ENCODE data around the gene FLVCR2. TPM values are rescaled to one million over a fixed set of nuclear protein-coding genes. Genes with fewer than 3 reads are reported as not detected.

Gene FLVCR2
- total RNA-seq, 1 donor from 2014 or later: 3.2 TPM

GRCh38 chr14:75535164-75535898 lies 43.1 kb upstream of the FLVCR2 start:
- peak overlapping the region; percentile 66 for H3K27ac ChIP-seq (replicated peaks)
- intact Hi-C loops (cut with micrococcal nuclease): no loop called here
- H3K4me1 ChIP-seq: peaks cover 5% of the 10 kb centered on the region
- TF ChIP-seq CTCF (IDR thresholded peaks at IDR 0.05; ENCODE audit: borderline replicate concordance): no peak
- H3K27me3 ChIP-seq (ENCODE audit: low read depth): no peaks in the 10 kb centered on the region
- DNase-seq: no peak
- H3K9me3 ChIP-seq (replicated peaks): no peaks in the 10 kb centered on the region
- H3K4me3 ChIP-seq: no peak overlapping the region
- H3K36me3 ChIP-seq: no peaks in the 10 kb centered on the region

GRCh38 chr14:75537071-75537470 lies 41.3 kb upstream of the FLVCR2 start:
- TF ChIP-seq CTCF (IDR thresholded peaks at IDR 0.05; ENCODE audit: borderline replicate concordance): no peak
- H3K4me3 ChIP-seq: no peak overlapping the region
- no peaks in the 10 kb centered on the region for H3K27me3 ChIP-seq (ENCODE audit: low read depth)
- no peaks in the 10 kb centered on the region for H3K4me1 ChIP-seq
- no peaks in the 10 kb centered on the region for H3K9me3 ChIP-seq (replicated peaks)
- no peak for DNase-seq
- H3K27ac ChIP-seq (replicated peaks): no peak overlapping the region
- no peaks in the 10 kb centered on the region for H3K36me3 ChIP-seq
- intact Hi-C loops (cut with micrococcal nuclease): no loop called here

GRCh38 chr14:75539162-75539560 lies 39.3 kb upstream of the FLVCR2 start:
- no peaks in the 10 kb centered on the region for H3K4me1 ChIP-seq
- no peak overlapping the region for H3K27ac ChIP-seq (replicated peaks)
- intact Hi-C loops (cut with micrococcal nuclease): no loop called here
- DNase-seq: no peak
- no peaks in the 10 kb centered on the region for H3K36me3 ChIP-seq
- no peak overlapping the region for H3K4me3 ChIP-seq
- TF ChIP-seq CTCF (IDR thresholded peaks at IDR 0.05; ENCODE audit: borderline replicate concordance): no peak
- H3K9me3 ChIP-seq (replicated peaks): no peaks in the 10 kb centered on the region
- H3K27me3 ChIP-seq (ENCODE audit: low read depth): peaks cover 16% of the 10 kb centered on the region

- DNase-seq: no peak
- no peaks in the 10 kb centered on the region for H3K4me1 ChIP-seq
- no peak overlapping the region for H3K27ac ChIP-seq (replicated peaks)
- no peaks in the 10 kb centered on the region for H3K9me3 ChIP-seq (replicated peaks)
- intact Hi-C loops (cut with micrococcal nuclease): no loop called here
- H3K27me3 ChIP-seq (ENCODE audit: low read depth): peaks cover 17% of the 10 kb centered on the region
- no peaks in the 10 kb centered on the region for H3K36me3 ChIP-seq
- no peak overlapping the region for H3K4me3 ChIP-seq
- no peak for TF ChIP-seq CTCF (IDR thresholded peaks at IDR 0.05; ENCODE audit: borderline replicate concordance)
These were observed 38.6 kb upstream of the FLVCR2 start for GRCh38 chr14:75539561-75540478.

GRCh38 chr14:75540479-75540851 lies 38.0 kb upstream of the FLVCR2 start:
- TF ChIP-seq CTCF (IDR thresholded peaks at IDR 0.05; ENCODE audit: borderline replicate concordance): no peak
- Histone ChIP-seq H3K9me3 (replicated peaks) (no peaks in the 10 kb centered on the region), H3K4me3 (no peak overlapping the region), H3K4me1 (no peaks in the 10 kb centered on the region), H3K36me3 (no peaks in the 10 kb centered on the region), H3K27ac (replicated peaks) (no peak overlapping the region), H3K27me3 (ENCODE audit: low read depth) (peaks cover 17% of the 10 kb centered on the region)
- intact Hi-C loops (cut with micrococcal nuclease): no loop called here
- DNase-seq: no peak
